Mesenchymal stem cell (in vitro differentiated cells and primary cell): ENCODE results near the gene PDE8A.

Source experiments
- DNase-seq: peaks from one replicate; pipeline ENCODE4 v3.0.0-alpha.2; 2013
- H2AFZ ChIP-seq: one replicate; pipeline ENCODE4 v1.6.1; 2013; ENCODE audit warnings: low read depth, mild to moderate bottlenecking, control low read depth, inconsistent platforms, low read length, moderate library complexity
- H2AK5ac ChIP-seq: 2 replicates; pipeline ENCODE4 v1.6.1; 2013; ENCODE audit warnings: low read length, moderate library complexity, mild to moderate bottlenecking, inconsistent platforms; ENCODE audit not compliant: severe bottlenecking
- H2BK120ac ChIP-seq: one replicate; pipeline ENCODE4 v1.6.1; 2013; ENCODE audit warnings: low read depth, mild to moderate bottlenecking, inconsistent platforms, low read length, moderate library complexity
- H2BK12ac ChIP-seq, 2 experiments: one replicate each; pipeline ENCODE4 v1.6.1; 2013; ENCODE audit warnings: inconsistent platforms in 2 of 2, low read length in 2 of 2, mild to moderate bottlenecking in 2 of 2, moderate library complexity in 2 of 2, control low read depth in 1 of 2
- H2BK15ac ChIP-seq: one replicate; pipeline ENCODE4 v1.6.1; 2013; ENCODE audit warnings: mild to moderate bottlenecking, low read depth, inconsistent platforms; ENCODE audit not compliant: poor library complexity, severe bottlenecking
- H2BK5ac ChIP-seq: 2 replicates; pipeline ENCODE4 v1.6.1; 2013; ENCODE audit warnings: low read depth, mild to moderate bottlenecking, low read length, control low read depth, inconsistent platforms; ENCODE audit not compliant: poor library complexity, severe bottlenecking
- H3K14ac ChIP-seq, 2 experiments: one replicate each; pipeline ENCODE4 v1.6.1; 2013; ENCODE audit warnings: inconsistent platforms in 2 of 2, low read length in 2 of 2, control low read depth in 1 of 2, mild to moderate bottlenecking in 1 of 2, moderate library complexity in 1 of 2
- H3K18ac ChIP-seq, 2 experiments: one replicate each; pipeline ENCODE4 v1.6.1; 2013; ENCODE audit warnings: inconsistent platforms in 2 of 2, low read length in 2 of 2, control low read depth in 1 of 2, low read depth in 1 of 2, mild to moderate bottlenecking in 1 of 2
- H3K23ac ChIP-seq, 2 experiments: one replicate each; pipeline ENCODE4 v1.6.1; 2013; ENCODE audit warnings: inconsistent platforms in 2 of 2, low read length in 2 of 2, mild to moderate bottlenecking in 2 of 2, moderate library complexity in 2 of 2, control low read depth in 1 of 2
- H3K27ac ChIP-seq: 2 replicates; pipeline ENCODE4 v1.5.1; 2013; ENCODE audit warnings: mild to moderate bottlenecking, moderate library complexity, low read length, control low read depth, inconsistent platforms; ENCODE audit not compliant: poor library complexity, severe bottlenecking
- H3K27me3 ChIP-seq, 2 experiments: 2 replicates each; pipeline versions ENCODE4 v1.6.1 to v1.7.0; 2013; ENCODE audit warnings: low read length in 2 of 2, mild to moderate bottlenecking in 2 of 2, moderate library complexity in 2 of 2, control low read depth in 1 of 2, inconsistent platforms in 1 of 2; ENCODE audit not compliant: control insufficient read depth in 1 of 2, insufficient read depth in 1 of 2
- H3K36me3 ChIP-seq, 2 experiments: 2 replicates each; pipeline versions ENCODE4 v1.6.1 to v1.7.0; 2013; ENCODE audit warnings: low read length in 2 of 2, control low read depth in 1 of 2, inconsistent platforms in 1 of 2, low read depth in 1 of 2, mild to moderate bottlenecking in 1 of 2; ENCODE audit not compliant: insufficient read depth in 2 of 2, control insufficient read depth in 1 of 2
- H3K4ac ChIP-seq, 2 experiments: one replicate each; pipeline ENCODE4 v1.6.1; 2013; ENCODE audit warnings: inconsistent platforms in 2 of 2, low read length in 2 of 2, mild to moderate bottlenecking in 2 of 2, moderate library complexity in 2 of 2, control low read depth in 1 of 2, low read depth in 1 of 2
- H3K4me1 ChIP-seq: 2 replicates; pipeline ENCODE4 v1.6.1; 2013; ENCODE audit warnings: low read depth, low read length, control low read depth; ENCODE audit not compliant: control insufficient read depth, insufficient read depth
- H3K4me2 ChIP-seq: 2 replicates; pipeline ENCODE4 v1.6.1; 2013; ENCODE audit warnings: low read length, mild to moderate bottlenecking, inconsistent platforms; ENCODE audit not compliant: poor library complexity, severe bottlenecking
- H3K4me3 ChIP-seq, 2 experiments: 2 replicates each; pipeline versions ENCODE4 v1.5.1 to v1.7.0; 2013; ENCODE audit warnings: low read length in 2 of 2, mild to moderate bottlenecking in 2 of 2, control low read depth in 1 of 2, low read depth in 1 of 2; ENCODE audit not compliant: insufficient read depth in 1 of 2
- H3K79me1 ChIP-seq: replicated peaks from 2 replicates; pipeline ENCODE4 v1.6.1; 2013; ENCODE audit warnings: mild to moderate bottlenecking, control low read depth, low read length, inconsistent platforms; ENCODE audit not compliant: poor library complexity, severe bottlenecking
- H3K9ac ChIP-seq: 2 replicates; pipeline ENCODE4 v1.7.0; 2013; ENCODE audit warnings: mild to moderate bottlenecking, low read length, moderate library complexity
- H3K9me3 ChIP-seq: 2 replicates; pipeline ENCODE4 v1.7.0; 2013; ENCODE audit warnings: mild to moderate bottlenecking, low read length; ENCODE audit not compliant: control insufficient read depth
- H4K8ac ChIP-seq: one replicate; pipeline ENCODE4 v1.6.1; 2013; ENCODE audit warnings: inconsistent platforms, mild to moderate bottlenecking, low read length, moderate library complexity
- H4K91ac ChIP-seq: one replicate; pipeline ENCODE4 v1.6.1; 2013; ENCODE audit warnings: mild to moderate bottlenecking, low read length, inconsistent platforms
- WGBS: methylation state at CpG from one replicate; pipeline ENCODE4 v1.1.7; 2013; ENCODE audit warnings: mixed read lengths; 5-methylcytosine and 5-hydroxymethylcytosine counted together

The PDE8A gene

GRCh38 chr15:85014932-85015331 is 33.3 kb downstream of the PDE8A start:
- no peak overlapping the region for H3K18ac ChIP-seq
- no peak overlapping the region for H2AK5ac ChIP-seq
- no peak overlapping the region for H3K23ac ChIP-seq
- no peak for DNase-seq
- no peaks in the 10 kb centered on the region for H3K4me1 ChIP-seq
- H3K27ac ChIP-seq: no peak overlapping the region
- H3K4me2 ChIP-seq: no peak overlapping the region
- no peak overlapping the region for H2BK15ac ChIP-seq
- H3K4ac ChIP-seq: no peak overlapping the region
- 100% methylated on average over 4 of the region's 6 CpGs for WGBS
- H3K14ac ChIP-seq: no peak overlapping the region
- no peak overlapping the region for H3K9ac ChIP-seq
- no peak overlapping the region for H3K4me3 ChIP-seq
- H2AFZ ChIP-seq: no peak overlapping the region
- no peak overlapping the region for H2BK5ac ChIP-seq
- H2BK120ac ChIP-seq: no peak overlapping the region
- no peak overlapping the region for H4K91ac ChIP-seq
- H3K9me3 ChIP-seq: no peaks in the 10 kb centered on the region
- no peak overlapping the region for H4K8ac ChIP-seq
- H3K79me1 ChIP-seq: peaks cover 15% of the 10 kb centered on the region
- no peaks in the 10 kb centered on the region for H3K36me3 ChIP-seq
- H2BK12ac ChIP-seq: no peak overlapping the region
- H3K27me3 ChIP-seq: no peaks in the 10 kb centered on the region

- no peak overlapping the region for H3K23ac ChIP-seq
- no peak overlapping the region for H3K18ac ChIP-seq
- H3K36me3 ChIP-seq: no peaks in the 10 kb centered on the region
- no peaks in the 10 kb centered on the region for H3K27me3 ChIP-seq
- H3K27ac ChIP-seq: no peak overlapping the region
- no peak overlapping the region for H4K91ac ChIP-seq
- H3K9ac ChIP-seq: no peak overlapping the region
- H3K4me1 ChIP-seq: peaks cover 3% of the 10 kb centered on the region
- no peak overlapping the region for H3K4ac ChIP-seq
- no peak overlapping the region for H2BK5ac ChIP-seq
- no peak overlapping the region for H3K4me2 ChIP-seq
- no peak overlapping the region for H4K8ac ChIP-seq
- no peak overlapping the region for H3K14ac ChIP-seq
- no peak overlapping the region for H2AK5ac ChIP-seq
- no peak overlapping the region for H2BK15ac ChIP-seq
- H2BK12ac ChIP-seq: no peak overlapping the region
- no peaks in the 10 kb centered on the region for H3K9me3 ChIP-seq
- H2AFZ ChIP-seq: no peak overlapping the region
- DNase-seq: no peak
- peaks cover 20% of the 10 kb centered on the region for H3K79me1 ChIP-seq
- H2BK120ac ChIP-seq: no peak overlapping the region
- H3K4me3 ChIP-seq: no peak overlapping the region
Measured at GRCh38 chr15:85016275-85016674, 34.6 kb downstream of the PDE8A start.

GRCh38 chr15:85019815-85020590 is 38.3 kb downstream of the PDE8A start:
- H2AFZ ChIP-seq: no peak overlapping the region
- H2BK120ac ChIP-seq: no peak overlapping the region
- H3K4me1 ChIP-seq: peaks cover 11% of the 10 kb centered on the region
- no peak overlapping the region for H3K9ac ChIP-seq
- H3K4me3 ChIP-seq: no peak overlapping the region
- no peak overlapping the region for H3K18ac ChIP-seq
- no peaks in the 10 kb centered on the region for H3K27me3 ChIP-seq
- no peak overlapping the region for H2BK5ac ChIP-seq
- H2BK15ac ChIP-seq: no peak overlapping the region
- H3K36me3 ChIP-seq: no peaks in the 10 kb centered on the region
- no peak overlapping the region for H2AK5ac ChIP-seq
- no peak overlapping the region for H3K4me2 ChIP-seq
- H4K8ac ChIP-seq: no peak overlapping the region
- no peak overlapping the region for H3K27ac ChIP-seq
- no peaks in the 10 kb centered on the region for H3K9me3 ChIP-seq
- H2BK12ac ChIP-seq: no peak overlapping the region
- no peak overlapping the region for H3K4ac ChIP-seq
- H4K91ac ChIP-seq: no peak overlapping the region
- no peak for DNase-seq
- no peak overlapping the region for H3K23ac ChIP-seq
- WGBS: 88% methylated on average over 15 of the region's 15 CpGs
- H3K14ac ChIP-seq: no peak overlapping the region
- H3K79me1 ChIP-seq: peaks cover 20% of the 10 kb centered on the region

- Histone ChIP-seq H3K4me3 (no peak overlapping the region), H2BK5ac (no peak overlapping the region), H3K23ac (no peak overlapping the region), H3K27me3 (no peaks in the 10 kb centered on the region), H2AK5ac (no peak overlapping the region), H3K9ac (no peak overlapping the region), H2BK15ac (no peak overlapping the region), H3K36me3 (no peaks in the 10 kb centered on the region), H4K91ac (no peak overlapping the region), H4K8ac (no peak overlapping the region), H3K79me1 (peaks cover 24% of the 10 kb centered on the region), H3K9me3 (no peaks in the 10 kb centered on the region), H2BK120ac (no peak overlapping the region), H3K4me2 (no peak overlapping the region), H2AFZ (no peak overlapping the region), H3K18ac (no peak overlapping the region), H3K4me1 (peaks cover 20% of the 10 kb centered on the region), H3K14ac (no peak overlapping the region), H3K27ac (no peak overlapping the region), H3K4ac (no peak overlapping the region), H2BK12ac (no peak overlapping the region)
- 100% methylated on average over 3 of the region's 3 CpGs for WGBS
- no peak for DNase-seq
Measured at GRCh38 chr15:85021409-85021808, 39.8 kb downstream of the PDE8A start.
